HepG2 (cell line): Measurements from ENCODE around the gene PTGES3. TPM values are rescaled to one million over a fixed set of nuclear protein-coding genes. Genes with fewer than 3 reads are reported as not detected.
A peak's percentile ranks its signal among the peaks of the same experiment; 100 is the strongest.

Experiments used
- ATAC-seq: fragments of 200-7000 bp; cut with Tn5 transposase; 3 replicates; pipeline ENCODE4 v1.9.1; 2020; ENCODE audit warnings: mild to moderate bottlenecking, moderate library complexity
- BruUV-seq: library from RNA; stranded (reverse); fragments of 400-500 nt; replicated peaks from 2 replicates; lab custom pipeline; 2021; lab: Mats Ljungman, UMichigan
- CTCF ChIA-PET: fragments of 300-600 bp; formaldehyde crosslinking; extraction: SDS; loops from one replicate; lab custom pipeline; 2021; ENCODE audit warnings: low total read pairs, inconsistent platforms, low intra/inter-chr PET ratio; lab: Yijun Ruan, JAX
- POLR2A ChIA-PET: fragments of 350-600 bp; sonication (Branson Sonifier 250); formaldehyde crosslinking; loops from one replicate; lab custom pipeline; 2020; ENCODE audit warnings: antibody characterized with exemption, inconsistent platforms; lab: Yijun Ruan, JAX
- DNase-seq: peaks from one replicate; pipeline ENCODE4 v3.0.0-alpha.2; 2015; ENCODE audit warnings: low spot score
- FAIRE-seq: peaks from 3 replicates; lab custom pipeline; 2011; peaks lifted over from hg19 to GRCh38; lab: Jason Lieb, UNC
- H2AFZ ChIP-seq: one replicate; pipeline ENCODE4 v1.6.1; 2011; ENCODE audit warnings: low read length, inconsistent platforms
- H3K27ac ChIP-seq: fragments of 300-600 bp; 3 replicates; pipeline ENCODE4 v1.8.0; 2011; ENCODE audit warnings: mixed run types, mild to moderate bottlenecking, mixed read lengths, low read length, inconsistent platforms; ENCODE audit not compliant: insufficient read depth; ENCODE audit errors: extremely low read length
- H3K27me3 ChIP-seq, 2 experiments: fragments of 200-600 bp in 1 of 2; 2 replicates in 1 of 2; 3 replicates in 1 of 2; pipeline versions ENCODE4 v1.6.0 to v1.8.0; 2011; ENCODE audit warnings: low read length in 2 of 2, mild to moderate bottlenecking in 2 of 2, moderate library complexity in 2 of 2, inconsistent platforms in 1 of 2; ENCODE audit not compliant: insufficient read depth in 2 of 2, control insufficient read depth in 1 of 2
- H3K36me3 ChIP-seq, 2 experiments: fragments of 200-600 bp in 1 of 2; replicated peaks in 1 of 2; 2 replicates in 1 of 2; 3 replicates in 1 of 2; pipeline versions ENCODE4 v1.5.1 to v1.8.0; 2011; ENCODE audit warnings: low read length in 2 of 2, inconsistent platforms in 1 of 2; ENCODE audit not compliant: insufficient read depth in 2 of 2, control insufficient read depth in 1 of 2
- H3K4me1 ChIP-seq: 2 replicates; pipeline ENCODE4 v1.5.1; 2012; ENCODE audit warnings: low read length, inconsistent platforms; ENCODE audit not compliant: insufficient read depth
- H3K4me2 ChIP-seq: 2 replicates; pipeline ENCODE4 v1.6.0; 2011; ENCODE audit warnings: low read depth, low read length, inconsistent platforms
- H3K4me3 ChIP-seq, 3 experiments: fragments of 200-600 bp in 1 of 3; sonication (generic), shearing (Covaris generic) in 1 of 3; replicated peaks in 1 of 3; 2 replicates each; pipeline ENCODE4 v1.5.1; 2011 to 2016; ENCODE audit warnings: low read length in 3 of 3, inconsistent platforms in 2 of 3, low read depth in 2 of 3, mild to moderate bottlenecking in 2 of 3, control low read depth in 1 of 3, mixed read lengths in 1 of 3; ENCODE audit not compliant: insufficient read depth in 1 of 3
- H3K79me2 ChIP-seq: one replicate; pipeline ENCODE4 v1.6.1; 2011; ENCODE audit warnings: low read length, inconsistent platforms; ENCODE audit not compliant: insufficient read depth
- H3K9ac ChIP-seq: 2 replicates; pipeline ENCODE4 v1.6.0; 2011; ENCODE audit warnings: mild to moderate bottlenecking, low read depth, low read length, inconsistent platforms; ENCODE audit not compliant: insufficient read depth
- H3K9me3 ChIP-seq: 2 replicates; pipeline ENCODE4 v1.5.1; 2012; ENCODE audit warnings: mild to moderate bottlenecking, low read length
- H4K20me1 ChIP-seq: 2 replicates; pipeline ENCODE4 v1.6.0; 2011; ENCODE audit warnings: inconsistent platforms, mild to moderate bottlenecking, low read length, moderate library complexity; ENCODE audit not compliant: insufficient read depth
- ELF1 ChIP-seq: sonication (generic); formaldehyde crosslinking; IDR thresholded peaks from 2 replicates; pipeline ENCODE4 v1.4.0; 2020; ENCODE audit warnings: missing genetic modification reagents
- GABPB1 ChIP-seq: IDR thresholded peaks from 2 replicates; pipeline ENCODE4 v1.6.1; 2016; ENCODE audit warnings: mild to moderate bottlenecking, missing genetic modification reagents, moderate library complexity, missing compliant biosample characterization
- KDM6A ChIP-seq: IDR thresholded peaks from 2 replicates; pipeline ENCODE4 v1.6.1; 2016; ENCODE audit warnings: low read depth
- KLF12 ChIP-seq: sonication (generic); formaldehyde crosslinking; IDR thresholded peaks from 2 replicates; pipeline ENCODE4 v1.4.0; 2020; ENCODE audit warnings: missing genetic modification reagents, borderline replicate concordance
- NCOA2 ChIP-seq: sonication (generic); formaldehyde crosslinking; IDR thresholded peaks from 2 replicates; pipeline ENCODE4 v1.8.0; 2022; ENCODE audit warnings: inconsistent platforms
- PTBP1 ChIP-seq: fragments of 200-400 bp; formaldehyde crosslinking; IDR thresholded peaks from 2 replicates; pipeline ENCODE4 v1.6.1; 2018; ENCODE audit warnings: low read length, low read depth; ENCODE audit not compliant: poor library complexity, severe bottlenecking
- SIX4 ChIP-seq: sonication (generic); formaldehyde crosslinking; IDR thresholded peaks from 2 replicates; pipeline ENCODE4 v1.4.0; 2020; ENCODE audit warnings: missing genetic modification reagents
- SNRNP70 ChIP-seq: fragments of 200-400 bp; formaldehyde crosslinking; IDR thresholded peaks from 2 replicates; pipeline ENCODE4 v1.6.1; 2017; ENCODE audit warnings: mild to moderate bottlenecking, low read depth, low read length, moderate library complexity
- ZBTB21 ChIP-seq: sonication (generic); formaldehyde crosslinking; IDR thresholded peaks from 2 replicates; pipeline ENCODE4 v1.4.0; 2020; ENCODE audit warnings: missing genetic modification reagents
- ZNF251 ChIP-seq: sonication (generic); formaldehyde crosslinking; IDR thresholded peaks from 2 replicates; pipeline ENCODE4 v1.9.0; 2021; ENCODE audit warnings: mild to moderate bottlenecking, missing genetic modification reagents
- ZNF264 ChIP-seq: sonication (generic); formaldehyde crosslinking; IDR thresholded peaks from 2 replicates; pipeline ENCODE4 v1.4.0; 2020; ENCODE audit warnings: missing genetic modification reagents
- ZNF557 ChIP-seq: sonication (generic); formaldehyde crosslinking; IDR thresholded peaks from 2 replicates; pipeline ENCODE4 v1.4.0; 2020; ENCODE audit warnings: missing genetic modification reagents
- ZNF713 ChIP-seq: sonication (generic); formaldehyde crosslinking; IDR thresholded peaks from 2 replicates; pipeline ENCODE4 v1.4.0; 2020; ENCODE audit warnings: mild to moderate bottlenecking, missing genetic modification reagents
- WGBS: methylation state at CpG from one replicate; pipeline ENCODE4 v1.1.6; 2017; ENCODE audit warnings: low lambda C conversion rate; 5-methylcytosine and 5-hydroxymethylcytosine counted together
- in situ Hi-C: cut with HindIII; loops from 2 replicates; pipeline ENCODE4 v1.10.0; 2017; ENCODE audit warnings: low pct_unique_long_range_greater_than_20kb; ENCODE audit not compliant: extremely low pct_ligation_motif_present
- intact Hi-C: fragments of 100-400 bp; cut with micrococcal nuclease; formaldehyde crosslinking; loops from one replicate; pipeline ENCODE4 v1.10.0; 2022; ENCODE audit not compliant: unreplicated experiment
- polyA plus RNA-seq, 8 experiments: library from polyadenylated mRNA; depleted of rRNA in 3 of 8; stranded (reverse) in 7 of 8; unstranded in 1 of 8; fragments of >200 nt; fragmentation: Illumina TruSeq in 4 of 8; extraction: Trizol in 4 of 8; gene quantifications; 2 replicates each; pipeline versions ENCODE4 v1.2.1 to v1.2.3, GENCODE V29; 2011 to 2016; ENCODE audit warnings: low read depth in 4 of 8, missing spikeins in 1 of 8, mixed read lengths in 1 of 8; ENCODE audit not compliant: insufficient read depth in 1 of 8
- total RNA-seq, 5 experiments: library from RNA; depleted of rRNA; stranded (reverse); fragments of >200 nt; fragmentation: Illumina TruSeq; extraction: Trizol; gene quantifications; 2 replicates each; pipeline ENCODE4 v1.2.3, GENCODE V29; 2016; ENCODE audit warnings: low read depth in 1 of 5
- TF ChIP-seq, protein P1 (sequence below): sonication (generic); formaldehyde crosslinking; IDR thresholded peaks from 2 replicates; pipeline ENCODE4 v1.5.1; 2020; ENCODE audit warnings: mild to moderate bottlenecking, missing genetic modification reagents
- TF ChIP-seq, protein P2 (sequence below): fragments of 450-650 bp; IDR thresholded peaks from 2 replicates; pipeline ENCODE4 v1.6.1; 2016

Gene PTGES3
- total and polyA plus RNA-seq, 2 of the 13 experiments (the other 11 are each of a cell fraction or from before 2014, with no cell fraction given), result 54.4 to 159 TPM

DNA sequence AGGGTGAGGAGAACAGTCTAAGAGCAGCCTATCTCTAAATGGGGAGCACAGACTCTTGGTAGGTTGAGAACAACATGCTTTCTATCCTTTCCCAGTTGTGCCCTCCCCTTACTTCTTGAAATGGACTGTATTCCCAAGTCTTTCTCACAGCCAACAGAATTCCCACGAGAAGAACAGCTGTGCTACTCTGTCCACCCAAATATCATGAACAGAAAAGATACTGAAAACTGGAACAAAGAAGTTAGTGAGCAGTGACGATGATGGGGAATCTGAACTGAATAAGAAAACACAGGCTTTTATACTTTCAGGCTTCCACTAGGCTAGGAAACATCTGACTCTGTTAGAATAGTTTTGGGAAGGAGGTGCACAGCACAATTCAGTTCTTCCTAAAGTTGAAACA lies 33.6 kb upstream of the PTGES3 start:
- POLR2A ChIA-PET, result interaction anchor here (1.2 to 2.7 kb wide), 2 partner anchors 11 to 34 kb away, joined by 3 to 14 read pairs; partner anchors contain the start of gene PTGES3
- WGBS, result 81% methylated on average over 2 of the region's 2 CpGs
- H3K9ac ChIP-seq, result peak overlapping the region; percentile 31
- CTCF ChIA-PET, result no interaction called here
- intact Hi-C loops (loop anchor here (10.0 kb wide), 1 partner anchor 77 kb away; the partner anchor contains the start of gene ATP5F1B), in situ Hi-C loops (loop anchor here (10.0 kb wide), 1 partner anchor 77 kb away; the partner anchor contains the start of gene ATP5F1B)
- H2AFZ ChIP-seq, result no peak overlapping the region
- peaks cover 69% of the 10 kb centered on the region for H3K79me2 ChIP-seq
- no peak for FAIRE-seq
- DNase-seq, result no peak
- peak overlapping the region; percentile 98 for H3K4me2 ChIP-seq
- H3K4me1 ChIP-seq, result peaks cover 51% of the 10 kb centered on the region
- peaks cover 0 to 6% of the 10 kb centered on the region in 2 experiments; a peak in 1 of 5 replicates for H3K27me3 ChIP-seq
- H3K27ac ChIP-seq, result no peak overlapping the region
- TF ChIP-seq ZNF713 (CRISPR knock-in tag), result no peak
- no peak for TF ChIP-seq ZNF264
- TF ChIP-seq SIX4 (CRISPR knock-in tag), result no peak
- TF ChIP-seq KDM6A (CRISPR knock-in tag), result no peak
- TF ChIP-seq, protein P1, sequence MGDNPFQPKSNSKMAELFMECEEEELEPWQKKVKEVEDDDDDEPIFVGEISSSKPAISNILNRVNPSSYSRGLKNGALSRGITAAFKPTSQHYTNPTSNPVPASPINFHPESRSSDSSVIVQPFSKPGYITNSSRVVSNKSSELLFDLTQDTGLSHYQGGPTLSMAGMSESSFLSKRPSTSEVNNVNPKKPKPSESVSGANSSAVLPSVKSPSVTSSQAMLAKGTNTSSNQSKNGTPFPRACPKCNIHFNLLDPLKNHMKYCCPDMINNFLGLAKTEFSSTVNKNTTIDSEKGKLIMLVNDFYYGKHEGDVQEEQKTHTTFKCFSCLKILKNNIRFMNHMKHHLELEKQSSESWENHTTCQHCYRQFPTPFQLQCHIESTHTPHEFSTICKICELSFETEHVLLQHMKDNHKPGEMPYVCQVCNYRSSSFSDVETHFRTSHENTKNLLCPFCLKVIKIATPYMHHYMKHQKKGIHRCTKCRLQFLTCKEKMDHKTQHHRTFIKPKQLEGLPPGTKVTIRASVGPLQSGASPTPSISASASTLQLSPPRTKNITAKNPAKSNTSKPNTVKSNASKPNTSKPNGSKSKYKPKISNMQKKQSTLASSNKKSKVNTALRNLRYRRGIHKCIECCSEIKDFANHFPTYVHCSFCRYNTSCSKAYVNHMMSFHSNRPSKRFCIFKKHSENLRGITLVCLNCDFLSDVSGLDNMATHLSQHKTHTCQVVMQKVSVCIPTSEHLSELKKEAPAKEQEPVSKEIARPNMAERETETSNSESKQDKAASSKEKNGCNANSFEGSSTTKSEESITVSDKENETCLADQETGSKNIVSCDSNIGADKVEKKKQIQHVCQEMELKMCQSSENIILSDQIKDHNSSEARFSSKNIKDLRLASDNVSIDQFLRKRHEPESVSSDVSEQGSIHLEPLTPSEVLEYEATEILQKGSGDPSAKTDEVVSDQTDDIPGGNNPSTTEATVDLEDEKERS (CRISPR knock-in tag), result no peak
- no peak for TF ChIP-seq SNRNP70
- no peak for TF ChIP-seq ELF1
- TF ChIP-seq ZNF557, result no peak
- no peak for TF ChIP-seq NCOA2
- no peak for TF ChIP-seq GABPB1 (CRISPR knock-in tag)
- no peak for TF ChIP-seq ZNF251 (CRISPR knock-in tag)
- no peak for TF ChIP-seq ZBTB21 (CRISPR knock-in tag)
- no peak for TF ChIP-seq KLF12 (CRISPR knock-in tag)
- TF ChIP-seq PTBP1, result no peak
- TF ChIP-seq, protein P2, sequence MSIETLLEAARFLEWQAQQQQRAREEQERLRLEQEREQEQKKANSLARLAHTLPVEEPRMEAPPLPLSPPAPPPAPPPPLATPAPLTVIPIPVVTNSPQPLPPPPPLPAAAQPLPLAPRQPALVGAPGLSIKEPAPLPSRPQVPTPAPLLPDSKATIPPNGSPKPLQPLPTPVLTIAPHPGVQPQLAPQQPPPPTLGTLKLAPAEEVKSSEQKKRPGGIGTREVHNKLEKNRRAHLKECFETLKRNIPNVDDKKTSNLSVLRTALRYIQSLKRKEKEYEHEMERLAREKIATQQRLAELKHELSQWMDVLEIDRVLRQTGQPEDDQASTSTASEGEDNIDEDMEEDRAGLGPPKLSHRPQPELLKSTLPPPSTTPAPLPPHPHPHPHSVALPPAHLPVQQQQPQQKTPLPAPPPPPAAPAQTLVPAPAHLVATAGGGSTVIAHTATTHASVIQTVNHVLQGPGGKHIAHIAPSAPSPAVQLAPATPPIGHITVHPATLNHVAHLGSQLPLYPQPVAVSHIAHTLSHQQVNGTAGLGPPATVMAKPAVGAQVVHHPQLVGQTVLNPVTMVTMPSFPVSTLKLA, result no peak
- no peak for ATAC-seq
- peaks cover 65% of the 10 kb centered on the region for H4K20me1 ChIP-seq
- H3K36me3 ChIP-seq, result peaks cover 19 to 43% of the 10 kb centered on the region in 2 experiments
- no TSS peak for BruUV-seq
- no peaks in the 10 kb centered on the region for H3K9me3 ChIP-seq
- peak overlapping the region in 2 of 3 experiments; percentile 11 to 92; a peak in 3 of 6 replicates for H3K4me3 ChIP-seq
